ENCODE data around the gene MAD1L1.

- TF ChIP-seq CTCF (IDR thresholded peaks at IDR 0.05) (no peak), POLR2A (IDR thresholded peaks at IDR 0.05) (no peak), EP300 (IDR thresholded peaks at IDR 0.05) (no peak)
These were observed 283.7 kb downstream of the MAD1L1 start for GRCh38 chr7:1948887-1949680.
